Tibial nerve (tissue), 3 donors: Measurements from ENCODE around the gene ICA1.

Experiments used
- POLR2A ChIP-seq, 2 donors: fragments of 450-650 bp; IDR thresholded peaks; one replicate each; pipeline ENCODE4 v1.6.1; 2017; ENCODE audit warnings: antibody characterized with exemption in 2 of 2, mild to moderate bottlenecking in 2 of 2, moderate library complexity in 2 of 2
- TF ChIP-seq, protein P1 (sequence below), 5 experiments: fragments of 200-600 bp in 3 of 5; fragments of 450-650 bp in 2 of 5; sonication (generic) in 3 of 5; IDR thresholded peaks; one replicate each; pipeline ENCODE4 v1.5.1; 2016 to 2019; ENCODE audit warnings: antibody characterized with exemption in 5 of 5, mild to moderate bottlenecking in 3 of 5, moderate library complexity in 2 of 5

DNA sequence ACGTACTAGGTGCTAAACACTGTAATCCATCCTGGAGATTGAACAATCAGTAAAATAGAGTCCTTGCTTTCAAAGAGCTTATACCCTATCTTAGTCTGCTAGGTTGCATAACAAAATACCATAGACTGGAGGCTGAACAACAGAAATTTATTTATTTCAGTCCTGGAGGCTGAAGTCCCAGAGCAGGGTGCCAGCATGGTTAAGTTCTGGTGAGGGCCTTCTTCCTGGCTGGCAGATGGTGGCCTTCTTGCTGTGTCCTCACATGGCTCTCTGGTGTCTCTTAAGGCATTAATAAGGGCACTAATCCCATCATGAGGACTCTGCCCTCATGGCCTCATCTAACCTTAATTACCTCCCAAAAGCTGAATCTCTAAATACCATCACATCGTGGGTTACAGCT, 43.1 kb upstream of the ICA1 start:
- TF ChIP-seq, protein P1, sequence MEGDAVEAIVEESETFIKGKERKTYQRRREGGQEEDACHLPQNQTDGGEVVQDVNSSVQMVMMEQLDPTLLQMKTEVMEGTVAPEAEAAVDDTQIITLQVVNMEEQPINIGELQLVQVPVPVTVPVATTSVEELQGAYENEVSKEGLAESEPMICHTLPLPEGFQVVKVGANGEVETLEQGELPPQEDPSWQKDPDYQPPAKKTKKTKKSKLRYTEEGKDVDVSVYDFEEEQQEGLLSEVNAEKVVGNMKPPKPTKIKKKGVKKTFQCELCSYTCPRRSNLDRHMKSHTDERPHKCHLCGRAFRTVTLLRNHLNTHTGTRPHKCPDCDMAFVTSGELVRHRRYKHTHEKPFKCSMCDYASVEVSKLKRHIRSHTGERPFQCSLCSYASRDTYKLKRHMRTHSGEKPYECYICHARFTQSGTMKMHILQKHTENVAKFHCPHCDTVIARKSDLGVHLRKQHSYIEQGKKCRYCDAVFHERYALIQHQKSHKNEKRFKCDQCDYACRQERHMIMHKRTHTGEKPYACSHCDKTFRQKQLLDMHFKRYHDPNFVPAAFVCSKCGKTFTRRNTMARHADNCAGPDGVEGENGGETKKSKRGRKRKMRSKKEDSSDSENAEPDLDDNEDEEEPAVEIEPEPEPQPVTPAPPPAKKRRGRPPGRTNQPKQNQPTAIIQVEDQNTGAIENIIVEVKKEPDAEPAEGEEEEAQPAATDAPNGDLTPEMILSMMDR (IDR thresholded peaks at IDR 0.05), result no peak
- TF ChIP-seq POLR2A (IDR thresholded peaks at IDR 0.05), result no peak
